Middle frontal gyrus (tissue), 1 donor: ENCODE data around the gene TMPRSS4.
"Not testable (repeated sequence)": the region's sequence is repeated elsewhere in the genome, so short reads cannot be mapped to it uniquely, and the experiment has no call there.

Source experiments
- DNase-seq: peaks from one replicate; pipeline ENCODE4 v3.0.0-alpha.2; 2015; ENCODE audit warnings: low spot score; ENCODE audit errors: extremely low spot score

TMPRSS4 gene

DNA sequence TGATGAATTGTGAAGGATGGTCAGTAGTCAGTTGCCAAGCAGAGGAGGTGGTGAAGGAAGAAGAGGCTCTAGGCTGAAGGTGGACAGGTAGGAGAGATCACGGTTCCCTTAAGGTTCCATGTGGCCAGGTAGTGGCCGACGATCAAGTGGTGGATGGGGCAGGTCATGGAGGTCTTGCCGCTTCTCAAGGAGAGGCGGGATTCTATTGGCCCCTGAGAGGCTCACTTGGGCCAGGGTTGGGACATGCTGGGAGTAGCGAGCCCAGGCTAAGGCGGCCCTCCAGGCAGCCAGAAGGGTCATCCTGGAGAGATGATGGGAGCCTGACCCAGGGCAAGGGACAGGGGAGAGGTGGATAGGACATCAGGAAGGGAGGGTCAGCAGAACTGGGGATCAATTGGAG is 20.9 kb upstream of the TMPRSS4 start:
- no peak for DNase-seq

DNA sequence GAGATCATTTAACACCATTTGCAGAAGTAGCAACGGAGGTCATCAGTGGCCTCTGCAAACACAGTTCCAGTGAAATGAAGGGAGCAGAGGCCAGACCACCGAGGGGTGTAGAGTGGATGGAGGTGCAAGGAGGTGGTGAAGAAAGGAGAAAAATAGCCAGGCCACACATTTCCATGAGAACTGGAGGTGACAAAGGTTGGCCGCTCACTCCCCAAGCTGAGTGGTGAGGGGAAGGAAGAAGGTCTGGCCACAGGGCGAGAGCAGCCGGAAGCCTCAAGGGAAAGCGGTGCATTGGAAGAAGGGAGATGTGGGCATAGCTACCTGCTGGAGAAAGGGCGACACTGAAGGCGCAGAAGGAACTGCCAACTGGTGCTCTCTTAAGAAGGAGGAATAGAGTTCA is 20.1 kb upstream of the TMPRSS4 start:
- DNase-seq = no peak

GRCh38 chr11:118057251-118058145 is 19.4 kb upstream of the TMPRSS4 start:
- no peak for DNase-seq

DNA sequence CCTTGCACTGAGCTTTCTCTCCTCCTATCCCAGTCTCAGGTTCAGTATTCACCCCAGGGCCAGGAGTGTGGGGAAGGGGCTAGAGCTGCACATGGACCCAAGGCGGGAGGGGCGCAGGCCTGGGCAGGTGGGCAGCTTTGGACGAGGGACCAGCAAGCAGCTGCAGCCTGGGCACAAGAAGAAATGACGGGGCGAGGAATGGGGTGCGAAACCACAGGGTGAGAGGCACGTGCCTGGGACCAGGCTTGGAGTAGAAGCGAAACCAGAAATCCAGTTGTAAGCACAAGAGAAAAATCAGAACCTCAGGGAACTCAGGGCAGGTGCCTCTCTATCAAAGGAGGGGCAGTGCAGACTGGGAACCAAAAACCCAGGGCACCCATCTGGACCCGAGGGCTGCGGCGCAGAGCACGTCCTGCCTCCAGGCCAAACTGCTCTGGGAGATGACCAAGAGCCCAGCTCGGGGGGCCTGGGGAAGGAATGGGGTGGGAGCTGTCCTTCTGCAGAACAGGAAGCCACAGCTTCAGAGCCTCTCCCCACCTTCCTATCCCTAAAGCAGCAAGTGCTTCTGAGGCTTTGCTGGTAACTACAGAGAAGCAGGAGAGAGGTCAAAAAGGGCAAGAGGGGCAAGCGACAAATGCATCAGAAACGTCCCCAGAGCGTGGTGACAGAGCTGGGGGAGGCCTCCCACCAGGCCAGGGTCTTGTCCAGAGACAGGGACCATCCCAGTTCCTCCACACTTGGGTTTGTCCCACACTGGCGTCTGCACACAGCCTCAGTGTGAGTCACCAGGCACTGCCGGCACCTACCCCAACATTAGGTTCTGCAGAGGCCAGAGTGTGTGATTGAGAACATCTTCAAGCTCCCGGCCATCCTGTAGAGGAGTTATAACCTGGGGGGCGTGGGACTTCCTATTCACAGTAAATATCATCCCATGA is 18.3 kb upstream of the TMPRSS4 start:
- no peak for DNase-seq

DNA sequence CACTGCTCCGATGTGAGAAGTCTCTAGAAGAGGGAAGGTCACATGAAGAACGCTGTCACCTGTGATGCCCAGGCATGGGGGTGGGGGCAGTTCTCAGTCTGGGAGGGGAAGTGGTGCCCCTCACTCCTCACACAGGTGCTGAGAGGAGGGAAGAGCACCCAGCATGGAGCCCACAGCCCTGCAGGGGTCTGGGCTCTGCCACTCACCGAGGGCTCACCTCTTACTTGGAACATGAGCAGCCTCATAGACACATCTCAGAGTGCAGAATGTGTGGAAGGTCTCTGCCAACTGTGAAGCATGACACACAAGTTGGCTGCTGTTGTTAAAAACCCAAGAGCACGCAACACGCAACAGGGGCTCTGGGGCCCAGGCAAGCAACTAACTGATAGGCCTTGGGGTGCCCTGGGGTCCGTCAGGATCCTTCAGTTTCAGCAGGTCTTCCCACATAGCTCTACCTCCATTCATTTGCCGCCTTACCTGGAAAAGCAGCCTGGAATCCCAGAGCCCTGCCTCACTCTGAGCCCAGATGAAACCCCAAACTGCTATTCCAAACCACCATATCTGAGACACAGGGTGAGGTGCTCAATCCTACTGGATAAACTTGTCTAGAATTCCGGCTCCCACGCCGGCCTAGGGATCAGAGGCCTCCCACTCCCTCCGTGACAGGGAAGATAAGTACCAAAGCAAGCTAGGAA is 17.5 kb upstream of the TMPRSS4 start:
- DNase-seq = no peak

GRCh38 chr11:118060081-118060661 is 16.7 kb upstream of the TMPRSS4 start:
- no peak for DNase-seq

- DNase-seq = no peak
Measured at GRCh38 chr11:118060869-118061268, 16.0 kb upstream of the TMPRSS4 start.

GRCh38 chr11:118061586-118062125 is 15.2 kb upstream of the TMPRSS4 start:
- no peak for DNase-seq

- not testable (repeated sequence) for DNase-seq
Measured at GRCh38 chr11:118062181-118062580, 14.7 kb upstream of the TMPRSS4 start.

GRCh38 chr11:118062631-118063030 is 14.2 kb upstream of the TMPRSS4 start:
- DNase-seq = not testable (repeated sequence)

- DNase-seq = no peak
Measured at GRCh38 chr11:118064956-118065355, 11.9 kb upstream of the TMPRSS4 start.

GRCh38 chr11:118065384-118065783 is 11.5 kb upstream of the TMPRSS4 start:
- DNase-seq = no peak

GRCh38 chr11:118067006-118067405 is 9.9 kb upstream of the TMPRSS4 start:
- no peak for DNase-seq

- no peak for DNase-seq
Measured at GRCh38 chr11:118068206-118068944, 8.5 kb upstream of the TMPRSS4 start.

DNA sequence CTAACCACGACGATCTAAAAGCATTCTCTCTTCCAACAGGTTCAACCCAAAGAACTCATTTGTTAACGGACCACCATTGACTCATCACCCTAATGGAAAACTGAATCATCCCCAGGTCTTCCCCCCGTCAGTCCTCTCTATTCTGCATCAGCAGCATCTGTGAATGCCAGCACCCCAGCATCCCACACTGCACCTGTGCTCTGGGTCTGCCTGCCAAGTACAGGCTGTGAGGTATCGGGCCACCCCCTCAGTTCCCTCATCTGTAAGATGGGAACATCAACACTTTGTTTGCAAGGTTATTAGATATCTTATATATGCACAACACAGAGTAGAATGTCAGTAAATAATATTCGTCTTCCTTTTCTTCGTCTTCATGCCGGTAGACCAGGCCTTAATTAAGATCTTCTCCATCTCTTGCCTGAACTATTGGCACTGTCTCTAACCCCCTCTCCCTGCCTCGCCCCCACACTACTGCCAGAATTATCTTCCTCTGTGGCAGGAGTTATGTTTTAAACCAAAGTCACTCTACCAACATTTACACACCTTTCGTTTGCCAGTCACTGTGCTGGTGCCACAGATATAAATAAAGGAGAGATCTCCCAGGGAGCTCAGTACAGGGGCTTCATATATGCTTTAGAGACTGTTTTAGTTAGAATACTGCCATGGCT is 7.8 kb upstream of the TMPRSS4 start:
- no peak for DNase-seq

DNA sequence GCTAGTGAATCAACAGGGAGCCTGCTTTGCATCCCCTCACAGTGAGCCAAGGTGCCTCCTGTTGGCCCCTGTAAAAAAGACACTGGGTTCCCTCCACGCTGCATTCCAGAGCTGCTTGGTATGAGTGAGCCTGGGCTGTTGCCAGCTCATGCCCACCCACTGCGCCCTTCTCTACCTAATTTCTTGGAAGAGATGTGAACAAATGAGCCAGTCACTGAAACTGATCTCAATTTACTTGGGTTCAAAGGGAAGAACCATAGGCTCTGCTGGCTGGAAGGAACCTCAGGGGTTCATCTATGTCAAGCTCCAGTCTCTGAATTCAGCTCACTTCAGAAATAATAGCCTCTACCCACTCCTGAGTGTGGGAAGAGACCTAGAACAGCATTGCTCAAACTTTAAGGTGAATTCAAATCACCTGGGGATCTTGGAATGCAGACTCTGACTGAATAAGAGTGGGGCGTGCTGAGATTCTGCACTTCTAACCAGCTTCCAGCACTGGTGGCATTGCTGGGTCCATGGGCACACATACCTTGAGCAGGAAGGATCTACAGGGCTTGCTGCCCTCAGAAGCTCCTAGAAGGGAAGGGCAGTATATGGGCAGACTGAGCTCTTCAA is 5.4 kb upstream of the TMPRSS4 start:
- no peak for DNase-seq

DNA sequence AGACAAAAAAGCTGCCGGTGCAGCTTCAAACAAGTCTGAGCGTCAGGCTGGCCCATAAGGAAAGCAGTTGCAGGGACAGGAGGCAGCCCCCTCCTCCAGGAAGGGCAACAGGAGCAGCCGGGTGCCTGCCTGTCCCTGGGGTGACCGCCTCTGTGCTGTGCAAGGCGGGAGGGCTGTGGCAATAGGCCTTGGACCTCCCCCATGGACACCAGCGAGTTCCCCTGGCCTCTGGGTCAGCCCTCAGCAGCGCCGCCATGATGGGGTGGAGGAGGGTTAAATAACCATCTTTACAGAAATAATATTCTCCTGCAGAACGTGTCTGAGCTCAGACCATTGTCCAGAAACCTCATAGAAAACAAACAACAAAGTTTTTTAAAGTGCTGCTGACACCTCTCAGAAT is 3.3 kb upstream of the TMPRSS4 start:
- DNase-seq = no peak

DNA sequence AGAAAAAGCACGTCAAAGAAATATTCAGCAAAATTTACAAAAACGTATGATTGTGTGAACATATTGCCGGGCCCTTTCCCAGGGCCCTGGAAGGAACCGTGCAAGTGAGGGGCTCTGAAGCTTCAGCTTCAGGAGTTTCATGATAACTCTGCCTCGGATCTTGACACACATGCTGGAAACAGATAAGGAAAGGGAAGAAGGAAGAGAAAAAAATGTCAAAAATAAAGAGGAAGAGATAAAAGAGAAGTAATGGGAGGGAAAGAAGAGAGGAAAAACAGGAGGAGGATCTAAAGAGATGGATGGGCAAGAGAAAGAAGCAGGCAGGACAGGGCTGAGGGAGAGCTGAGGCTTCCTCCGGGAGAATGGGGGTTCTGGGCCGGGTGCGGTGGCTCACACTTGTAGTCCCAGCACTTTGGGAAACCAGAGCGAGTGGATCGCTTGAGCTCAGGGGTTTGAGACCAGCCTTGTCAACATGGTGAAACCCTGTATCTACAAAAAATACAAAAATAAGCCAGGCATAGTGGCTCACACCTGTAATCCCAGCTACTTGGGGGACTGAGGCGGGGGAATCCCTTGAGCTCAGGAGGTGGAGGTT is 2.7 kb upstream of the TMPRSS4 start:
- no peak for DNase-seq

- no peak for DNase-seq
Measured at GRCh38 chr11:118074785-118075184, 2.1 kb upstream of the TMPRSS4 start.
